Uterus (tissue), 4 donors: ENCODE results near the gene GCH1. TPM values are rescaled to one million over a fixed set of nuclear protein-coding genes. Genes with fewer than 3 reads are reported as not detected.
"Not testable (repeated sequence)": the region's sequence is repeated elsewhere in the genome, so short reads cannot be mapped to it uniquely, and the experiment has no call there.

Experiments used
- DNase-seq, 2 donors: peaks; one replicate each; pipeline ENCODE4 v3.0.0-alpha.2; 2019 to 2020
- H3K27ac ChIP-seq, 2 donors: fragments of 200-600 bp; sonication (generic); 1 replicate in 1 of 2; 2 replicates in 1 of 2; pipeline ENCODE4 v1.5.1; 2016 to 2018
- H3K27me3 ChIP-seq, 2 donors: fragments of 200-600 bp; sonication (generic); one replicate each; pipeline ENCODE4 v1.5.1; 2018 to 2019; ENCODE audit warnings: control low read depth in 1 of 2
- H3K36me3 ChIP-seq, 2 donors: fragments of 200-600 bp; sonication (generic); one replicate each; pipeline ENCODE4 v1.5.1; 2019; ENCODE audit warnings: control low read depth in 1 of 2
- H3K4me1 ChIP-seq, 2 donors: fragments of 200-600 bp; sonication (generic); one replicate each; pipeline ENCODE4 v1.5.1; 2018 to 2019; ENCODE audit warnings: control low read depth in 1 of 2
- H3K4me3 ChIP-seq, 2 donors: fragments of 200-600 bp; sonication (generic); 1 replicate in 1 of 2; 2 replicates in 1 of 2; pipeline ENCODE4 v1.5.1; 2018 to 2019; ENCODE audit warnings: mild to moderate bottlenecking in 1 of 2
- H3K9me3 ChIP-seq, 2 donors: fragments of 200-600 bp; sonication (generic); one replicate each; pipeline ENCODE4 v1.5.1; 2019; ENCODE audit warnings: control low read depth in 1 of 2
- CTCF ChIP-seq, 4 experiments: fragments of 200-600 bp in 2 of 4; fragments of 450-650 bp in 2 of 4; sonication (generic) in 2 of 4; IDR thresholded peaks; one replicate each; pipeline ENCODE4 v1.5.1; 2016 to 2019; ENCODE audit warnings: antibody characterized with exemption in 4 of 4, mild to moderate bottlenecking in 2 of 4, moderate library complexity in 1 of 4
- POLR2A ChIP-seq, 2 donors: fragments of 450-650 bp; IDR thresholded peaks; one replicate each; pipeline ENCODE4 v1.6.1; 2016; ENCODE audit warnings: antibody characterized with exemption in 2 of 2, mild to moderate bottlenecking in 1 of 2, moderate library complexity in 1 of 2
- intact Hi-C: fragments of 100-400 bp; cut with DNase I; formaldehyde crosslinking; loops from one replicate; pipeline ENCODE4 v1.15.1; 2023; ENCODE audit warnings: low total_unique reads
- total RNA-seq, 4 donors: library from RNA; depleted of rRNA in 3 of 4; stranded (reverse); fragments of >200 nt in 3 of 4; gene quantifications; one replicate each; pipeline versions ENCODE4 v1.1.0 to v1.2.4, GENCODE V29; 2014 to 2023
- donor health status: DM: yes; HTN: yes; CAD: no.

GCH1 gene
- total RNA-seq, 4 donors from 2014 or later, result 3.2 to 10.6 (median 4.1) TPM

GRCh38 chr14:54882521-54882920, 20.1 kb downstream of the GCH1 start:
- DNase-seq, result no peak
- Histone ChIP-seq H3K36me3 (no peaks in the 10 kb centered on the region), H3K4me3 (no peak overlapping the region), H3K4me1 (no peaks in the 10 kb centered on the region), H3K9me3 (no peaks in the 10 kb centered on the region), H3K27ac (peak overlapping the region; percentile 56 to 66), H3K27me3 (no peaks in the 10 kb centered on the region)
- TF ChIP-seq CTCF (IDR thresholded peaks at IDR 0.05) (no peak), POLR2A (IDR thresholded peaks at IDR 0.05) (no peak)
- intact Hi-C loops, result no loop called here

- no peaks in the 10 kb centered on the region for H3K9me3 ChIP-seq
- H3K27me3 ChIP-seq, result no peaks in the 10 kb centered on the region
- no peaks in the 10 kb centered on the region for H3K4me1 ChIP-seq
- no peak for TF ChIP-seq POLR2A (IDR thresholded peaks at IDR 0.05)
- TF ChIP-seq CTCF (IDR thresholded peaks at IDR 0.05), result peak in 1 of 4 experiments; percentile 4
- H3K4me3 ChIP-seq, result peak overlapping the region; percentile 18 to 39
- H3K27ac ChIP-seq, result peak overlapping the region; percentile 56 to 66
- intact Hi-C loops, result no loop called here
- DNase-seq, result no peak
- no peaks in the 10 kb centered on the region for H3K36me3 ChIP-seq
Measured at GRCh38 chr14:54881761-54882401, 20.7 kb downstream of the GCH1 start.

- peak overlapping the region; percentile 18 to 39 for H3K4me3 ChIP-seq
- H3K27me3 ChIP-seq, result no peaks in the 10 kb centered on the region
- H3K27ac ChIP-seq, result peak overlapping the region; percentile 56 to 66
- no peak for DNase-seq
- intact Hi-C loops, result no loop called here
- TF ChIP-seq CTCF (IDR thresholded peaks at IDR 0.05) (no peak), POLR2A (IDR thresholded peaks at IDR 0.05) (no peak)
- H3K9me3 ChIP-seq, result no peaks in the 10 kb centered on the region
- no peaks in the 10 kb centered on the region for H3K4me1 ChIP-seq
- no peaks in the 10 kb centered on the region for H3K36me3 ChIP-seq
Measured at GRCh38 chr14:54881235-54881760, 21.3 kb downstream of the GCH1 start.

GRCh38 chr14:54877703-54878021, 25.0 kb downstream of the GCH1 start:
- TF ChIP-seq CTCF (IDR thresholded peaks at IDR 0.05) (no peak), POLR2A (IDR thresholded peaks at IDR 0.05) (no peak)
- H3K27me3 ChIP-seq, result no peaks in the 10 kb centered on the region
- H3K4me1 ChIP-seq, result no peaks in the 10 kb centered on the region
- no peaks in the 10 kb centered on the region for H3K36me3 ChIP-seq
- DNase-seq, result no peak
- H3K9me3 ChIP-seq, result no peaks in the 10 kb centered on the region
- intact Hi-C loops, result no loop called here
- peak overlapping the region in 1 of 2 donors; percentile 38 for H3K27ac ChIP-seq
- H3K4me3 ChIP-seq, result no peak overlapping the region

- H3K27ac ChIP-seq, result peak overlapping the region in 1 of 2 donors; percentile 38
- H3K9me3 ChIP-seq, result no peaks in the 10 kb centered on the region
- no peaks in the 10 kb centered on the region for H3K4me1 ChIP-seq
- no peaks in the 10 kb centered on the region for H3K36me3 ChIP-seq
- intact Hi-C loops, result no loop called here
- TF ChIP-seq CTCF (IDR thresholded peaks at IDR 0.05), result no peak
- TF ChIP-seq POLR2A (IDR thresholded peaks at IDR 0.05), result no peak
- H3K27me3 ChIP-seq, result no peaks in the 10 kb centered on the region
- DNase-seq, result no peak
- H3K4me3 ChIP-seq, result no peak overlapping the region
Measured at GRCh38 chr14:54877015-54877702, 25.5 kb downstream of the GCH1 start.

GRCh38 chr14:54875648-54876047, 27.0 kb downstream of the GCH1 start:
- H3K4me3 ChIP-seq, DNase-seq, H3K27me3 ChIP-seq, H3K9me3 ChIP-seq, H3K36me3 ChIP-seq, H3K27ac ChIP-seq, H3K4me1 ChIP-seq, intact Hi-C loops: not testable (repeated sequence)

- Histone ChIP-seq H3K4me3 (peak overlapping the region; percentile 33 to 42), H3K27ac (peak overlapping the region; percentile 22 to 46)
- H3K36me3 ChIP-seq, H3K9me3 ChIP-seq, H3K4me1 ChIP-seq, intact Hi-C loops, H3K27me3 ChIP-seq, DNase-seq: not testable (repeated sequence)
Measured at GRCh38 chr14:54870154-54871090, 32.2 kb downstream of the GCH1 start.
